ENCODE results near the gene RBP3.

GRCh38 chr10:47339186-47339735 is 8.9 kb upstream of the RBP3 start:
- no peak for TF ChIP-seq POLR2A (IDR thresholded peaks at IDR 0.05)
- TF ChIP-seq, protein P1, sequence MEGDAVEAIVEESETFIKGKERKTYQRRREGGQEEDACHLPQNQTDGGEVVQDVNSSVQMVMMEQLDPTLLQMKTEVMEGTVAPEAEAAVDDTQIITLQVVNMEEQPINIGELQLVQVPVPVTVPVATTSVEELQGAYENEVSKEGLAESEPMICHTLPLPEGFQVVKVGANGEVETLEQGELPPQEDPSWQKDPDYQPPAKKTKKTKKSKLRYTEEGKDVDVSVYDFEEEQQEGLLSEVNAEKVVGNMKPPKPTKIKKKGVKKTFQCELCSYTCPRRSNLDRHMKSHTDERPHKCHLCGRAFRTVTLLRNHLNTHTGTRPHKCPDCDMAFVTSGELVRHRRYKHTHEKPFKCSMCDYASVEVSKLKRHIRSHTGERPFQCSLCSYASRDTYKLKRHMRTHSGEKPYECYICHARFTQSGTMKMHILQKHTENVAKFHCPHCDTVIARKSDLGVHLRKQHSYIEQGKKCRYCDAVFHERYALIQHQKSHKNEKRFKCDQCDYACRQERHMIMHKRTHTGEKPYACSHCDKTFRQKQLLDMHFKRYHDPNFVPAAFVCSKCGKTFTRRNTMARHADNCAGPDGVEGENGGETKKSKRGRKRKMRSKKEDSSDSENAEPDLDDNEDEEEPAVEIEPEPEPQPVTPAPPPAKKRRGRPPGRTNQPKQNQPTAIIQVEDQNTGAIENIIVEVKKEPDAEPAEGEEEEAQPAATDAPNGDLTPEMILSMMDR (IDR thresholded peaks at IDR 0.05 in 4 of 5, conservative IDR thresholded peaks at IDR 0.05 in 1 of 5) = no peak

Measured in gastrocnemius medialis (tissue), 4 donors.